GM12891 (cell line): ENCODE measurements around the gene DENND4B.

Experiments
- POLR2A ChIP-seq: IDR thresholded peaks from 2 replicates; pipeline ENCODE4 v1.6.1; 2011; ENCODE audit warnings: low read depth, low read length, control low read depth
- POLR2AphosphoS5 ChIP-seq: IDR thresholded peaks from 2 replicates; pipeline ENCODE4 v1.6.1; 2011; ENCODE audit warnings: low read depth, low read length, control low read depth

GRCh38 chr1:153957744-153958110, 11.2 kb upstream of the DENND4B start:
- TF ChIP-seq POLR2AphosphoS5 (peak; percentile 68; the same call in 1 of the 2 replicates), POLR2A (peak; percentile 85)
